ENCODE data around the gene CDH16. TPM values are rescaled to one million over a fixed set of nuclear protein-coding genes. Genes with fewer than 3 reads are reported as not detected.

Gene CDH16
- total and polyA plus RNA-seq, 2 experiments from 2014 or later = not detected

DNA sequence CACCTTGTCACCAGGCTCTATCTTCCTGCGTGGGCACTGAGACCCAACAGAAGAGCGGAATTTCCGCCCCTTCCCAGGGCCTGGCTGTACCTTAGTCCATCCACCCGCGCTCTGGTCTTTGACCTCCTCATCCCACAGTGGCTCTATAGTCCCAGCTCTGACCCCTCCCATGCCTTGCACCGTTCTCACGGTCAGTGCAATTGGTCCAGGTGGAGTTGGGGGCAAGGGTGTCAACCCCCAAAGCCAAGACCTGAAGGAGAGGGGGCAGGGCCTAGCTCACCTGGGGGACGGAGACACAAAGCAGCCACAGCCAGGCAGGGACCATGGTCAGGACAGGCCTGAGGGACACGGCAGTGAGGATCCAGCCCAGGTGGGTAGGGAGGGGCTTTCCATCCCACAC, 944 bp downstream of the CDH16 start:
- Mint-ChIP-seq H3K36me3 (ENCODE audit: low read depth) (no peaks in the 10 kb centered on the region), H3K27ac (no peak overlapping the region), H3K27me3 (ENCODE audit: insufficient read depth, low read depth, poor library complexity) (peaks cover 9% of the 10 kb centered on the region), H3K9me3 (no peaks in the 10 kb centered on the region; the same call in 2 of the 3 replicates), H3K4me1 (no peaks in the 10 kb centered on the region; the same call in 2 of the 3 replicates), H3K4me3 (no peak overlapping the region)
- Histone ChIP-seq H3K9me2 (ENCODE audit: insufficient read depth) (no peaks in the 10 kb centered on the region), H3K27ac (ENCODE audit: low read depth) (no peak overlapping the region), H3K4me2 (no peak overlapping the region), H3K27me3 (ENCODE audit: insufficient read depth) (no peaks in the 10 kb centered on the region), H4K20me1 (replicated peaks; ENCODE audit: insufficient read depth) (no peaks in the 10 kb centered on the region), H3K4me1 (ENCODE audit: insufficient read depth) (no peaks in the 10 kb centered on the region), H3K36me3 (ENCODE audit: insufficient read depth) (no peaks in the 10 kb centered on the region), H3K4me3 (no peak overlapping the region), H3K79me2 (replicated peaks; ENCODE audit: insufficient read depth) (no peaks in the 10 kb centered on the region), H2AFZ (no peak overlapping the region), H3F3A (replicated peaks; ENCODE audit: low read depth) (no peaks in the 10 kb centered on the region)
- DNase-seq (ENCODE audit: low spot score) = no peak
- TF ChIP-seq EZH2 (IDR thresholded peaks at IDR 0.05; ENCODE audit: low read depth, unreplicated experiment) = no peak
- TF ChIP-seq ZNF114 (CRISPR knock-in tag; IDR thresholded peaks at IDR 0.05) = no peak
- TF ChIP-seq, protein P1, sequence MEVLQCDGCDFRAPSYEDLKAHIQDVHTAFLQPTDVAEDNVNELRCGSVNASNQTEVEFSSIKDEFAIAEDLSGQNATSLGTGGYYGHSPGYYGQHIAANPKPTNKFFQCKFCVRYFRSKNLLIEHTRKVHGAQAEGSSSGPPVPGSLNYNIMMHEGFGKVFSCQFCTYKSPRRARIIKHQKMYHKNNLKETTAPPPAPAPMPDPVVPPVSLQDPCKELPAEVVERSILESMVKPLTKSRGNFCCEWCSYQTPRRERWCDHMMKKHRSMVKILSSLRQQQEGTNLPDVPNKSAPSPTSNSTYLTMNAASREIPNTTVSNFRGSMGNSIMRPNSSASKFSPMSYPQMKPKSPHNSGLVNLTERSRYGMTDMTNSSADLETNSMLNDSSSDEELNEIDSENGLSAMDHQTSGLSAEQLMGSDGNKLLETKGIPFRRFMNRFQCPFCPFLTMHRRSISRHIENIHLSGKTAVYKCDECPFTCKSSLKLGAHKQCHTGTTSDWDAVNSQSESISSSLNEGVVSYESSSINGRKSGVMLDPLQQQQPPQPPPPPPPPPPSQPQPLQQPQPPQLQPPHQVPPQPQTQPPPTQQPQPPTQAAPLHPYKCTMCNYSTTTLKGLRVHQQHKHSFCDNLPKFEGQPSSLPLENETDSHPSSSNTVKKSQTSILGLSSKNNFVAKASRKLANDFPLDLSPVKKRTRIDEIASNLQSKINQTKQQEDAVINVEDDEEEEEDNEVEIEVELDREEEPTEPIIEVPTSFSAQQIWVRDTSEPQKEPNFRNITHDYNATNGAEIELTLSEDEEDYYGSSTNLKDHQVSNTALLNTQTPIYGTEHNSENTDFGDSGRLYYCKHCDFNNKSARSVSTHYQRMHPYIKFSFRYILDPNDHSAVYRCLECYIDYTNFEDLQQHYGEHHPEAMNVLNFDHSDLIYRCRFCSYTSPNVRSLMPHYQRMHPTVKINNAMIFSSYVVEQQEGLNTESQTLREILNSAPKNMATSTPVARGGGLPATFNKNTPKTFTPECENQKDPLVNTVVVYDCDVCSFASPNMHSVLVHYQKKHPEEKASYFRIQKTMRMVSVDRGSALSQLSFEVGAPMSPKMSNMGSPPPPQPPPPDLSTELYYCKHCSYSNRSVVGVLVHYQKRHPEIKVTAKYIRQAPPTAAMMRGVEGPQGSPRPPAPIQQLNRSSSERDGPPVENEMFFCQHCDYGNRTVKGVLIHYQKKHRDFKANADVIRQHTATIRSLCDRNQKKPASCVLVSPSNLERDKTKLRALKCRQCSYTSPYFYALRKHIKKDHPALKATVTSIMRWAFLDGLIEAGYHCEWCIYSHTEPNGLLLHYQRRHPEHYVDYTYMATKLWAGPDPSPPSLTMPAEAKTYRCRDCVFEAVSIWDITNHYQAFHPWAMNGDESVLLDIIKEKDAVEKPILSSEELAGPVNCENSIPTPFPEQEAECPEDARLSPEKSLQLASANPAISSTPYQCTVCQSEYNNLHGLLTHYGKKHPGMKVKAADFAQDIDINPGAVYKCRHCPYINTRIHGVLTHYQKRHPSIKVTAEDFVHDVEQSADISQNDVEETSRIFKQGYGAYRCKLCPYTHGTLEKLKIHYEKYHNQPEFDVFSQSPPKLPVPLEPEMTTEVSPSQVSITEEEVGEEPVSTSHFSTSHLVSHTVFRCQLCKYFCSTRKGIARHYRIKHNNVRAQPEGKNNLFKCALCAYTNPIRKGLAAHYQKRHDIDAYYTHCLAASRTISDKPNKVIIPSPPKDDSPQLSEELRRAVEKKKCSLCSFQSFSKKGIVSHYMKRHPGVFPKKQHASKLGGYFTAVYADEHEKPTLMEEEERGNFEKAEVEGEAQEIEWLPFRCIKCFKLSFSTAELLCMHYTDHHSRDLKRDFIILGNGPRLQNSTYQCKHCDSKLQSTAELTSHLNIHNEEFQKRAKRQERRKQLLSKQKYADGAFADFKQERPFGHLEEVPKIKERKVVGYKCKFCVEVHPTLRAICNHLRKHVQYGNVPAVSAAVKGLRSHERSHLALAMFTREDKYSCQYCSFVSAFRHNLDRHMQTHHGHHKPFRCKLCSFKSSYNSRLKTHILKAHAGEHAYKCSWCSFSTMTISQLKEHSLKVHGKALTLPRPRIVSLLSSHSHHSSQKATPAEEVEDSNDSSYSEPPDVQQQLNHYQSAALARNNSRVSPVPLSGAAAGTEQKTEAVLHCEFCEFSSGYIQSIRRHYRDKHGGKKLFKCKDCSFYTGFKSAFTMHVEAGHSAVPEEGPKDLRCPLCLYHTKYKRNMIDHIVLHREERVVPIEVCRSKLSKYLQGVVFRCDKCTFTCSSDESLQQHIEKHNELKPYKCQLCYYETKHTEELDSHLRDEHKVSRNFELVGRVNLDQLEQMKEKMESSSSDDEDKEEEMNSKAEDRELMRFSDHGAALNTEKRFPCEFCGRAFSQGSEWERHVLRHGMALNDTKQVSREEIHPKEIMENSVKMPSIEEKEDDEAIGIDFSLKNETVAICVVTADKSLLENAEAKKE (CRISPR knock-in tag; IDR thresholded peaks at IDR 0.05) = no peak
- ATAC-seq = no peak

DNA sequence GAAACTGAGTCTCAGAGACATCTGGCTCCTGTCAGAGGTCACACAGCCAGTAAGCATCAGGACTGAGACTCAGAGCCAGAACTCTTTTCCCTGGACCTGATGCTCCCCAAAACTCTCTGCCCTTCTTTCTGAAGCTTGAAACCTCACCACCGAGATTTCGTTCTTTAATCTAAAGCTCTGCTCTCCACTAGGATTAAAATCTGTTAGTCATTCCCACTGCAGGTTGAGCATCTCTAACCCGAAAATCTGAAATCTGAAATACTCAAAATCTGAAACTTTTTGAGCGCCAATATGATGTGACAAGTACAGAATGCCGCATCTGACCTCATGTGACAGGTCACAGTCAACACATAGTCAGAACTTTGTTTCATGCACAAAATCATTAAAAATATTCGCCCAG, 2.2 kb downstream of the CDH16 start:
- Mint-ChIP-seq H3K36me3 (ENCODE audit: low read depth) (no peaks in the 10 kb centered on the region), H3K27ac (no peak overlapping the region), H3K27me3 (ENCODE audit: insufficient read depth, low read depth, poor library complexity) (peaks cover 9% of the 10 kb centered on the region), H3K9me3 (no peaks in the 10 kb centered on the region; the same call in 2 of the 3 replicates), H3K4me3 (no peak overlapping the region), H3K4me1 (no peaks in the 10 kb centered on the region; the same call in 2 of the 3 replicates)
- H2AFZ ChIP-seq = no peak overlapping the region
- no peaks in the 10 kb centered on the region for H3F3A ChIP-seq (replicated peaks; ENCODE audit: low read depth)
- H3K79me2 ChIP-seq (replicated peaks; ENCODE audit: insufficient read depth) = no peaks in the 10 kb centered on the region
- no peak overlapping the region for H3K4me2 ChIP-seq
- no peaks in the 10 kb centered on the region for H3K27me3 ChIP-seq (ENCODE audit: insufficient read depth)
- no peaks in the 10 kb centered on the region for H3K9me2 ChIP-seq (ENCODE audit: insufficient read depth)
- no peak overlapping the region for H3K27ac ChIP-seq (ENCODE audit: low read depth)
- no peaks in the 10 kb centered on the region for H3K4me1 ChIP-seq (ENCODE audit: insufficient read depth)
- no peak overlapping the region for H3K4me3 ChIP-seq
- DNase-seq (ENCODE audit: low spot score) = no peak
- no peaks in the 10 kb centered on the region for H4K20me1 ChIP-seq (replicated peaks; ENCODE audit: insufficient read depth)
- no peaks in the 10 kb centered on the region for H3K36me3 ChIP-seq (ENCODE audit: insufficient read depth)
- no peak for ATAC-seq
- TF ChIP-seq EZH2phosphoT487 (IDR thresholded peaks at IDR 0.05; ENCODE audit: unreplicated experiment) (no peak), STAT1 (IDR thresholded peaks at IDR 0.05; ENCODE audit: unreplicated experiment) (no peak)
- TF ChIP-seq, protein P2, sequence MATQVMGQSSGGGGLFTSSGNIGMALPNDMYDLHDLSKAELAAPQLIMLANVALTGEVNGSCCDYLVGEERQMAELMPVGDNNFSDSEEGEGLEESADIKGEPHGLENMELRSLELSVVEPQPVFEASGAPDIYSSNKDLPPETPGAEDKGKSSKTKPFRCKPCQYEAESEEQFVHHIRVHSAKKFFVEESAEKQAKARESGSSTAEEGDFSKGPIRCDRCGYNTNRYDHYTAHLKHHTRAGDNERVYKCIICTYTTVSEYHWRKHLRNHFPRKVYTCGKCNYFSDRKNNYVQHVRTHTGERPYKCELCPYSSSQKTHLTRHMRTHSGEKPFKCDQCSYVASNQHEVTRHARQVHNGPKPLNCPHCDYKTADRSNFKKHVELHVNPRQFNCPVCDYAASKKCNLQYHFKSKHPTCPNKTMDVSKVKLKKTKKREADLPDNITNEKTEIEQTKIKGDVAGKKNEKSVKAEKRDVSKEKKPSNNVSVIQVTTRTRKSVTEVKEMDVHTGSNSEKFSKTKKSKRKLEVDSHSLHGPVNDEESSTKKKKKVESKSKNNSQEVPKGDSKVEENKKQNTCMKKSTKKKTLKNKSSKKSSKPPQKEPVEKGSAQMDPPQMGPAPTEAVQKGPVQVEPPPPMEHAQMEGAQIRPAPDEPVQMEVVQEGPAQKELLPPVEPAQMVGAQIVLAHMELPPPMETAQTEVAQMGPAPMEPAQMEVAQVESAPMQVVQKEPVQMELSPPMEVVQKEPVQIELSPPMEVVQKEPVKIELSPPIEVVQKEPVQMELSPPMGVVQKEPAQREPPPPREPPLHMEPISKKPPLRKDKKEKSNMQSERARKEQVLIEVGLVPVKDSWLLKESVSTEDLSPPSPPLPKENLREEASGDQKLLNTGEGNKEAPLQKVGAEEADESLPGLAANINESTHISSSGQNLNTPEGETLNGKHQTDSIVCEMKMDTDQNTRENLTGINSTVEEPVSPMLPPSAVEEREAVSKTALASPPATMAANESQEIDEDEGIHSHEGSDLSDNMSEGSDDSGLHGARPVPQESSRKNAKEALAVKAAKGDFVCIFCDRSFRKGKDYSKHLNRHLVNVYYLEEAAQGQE (IDR thresholded peaks at IDR 0.05; ENCODE audit: unreplicated experiment) = no peak
- TF ChIP-seq, protein P3, sequence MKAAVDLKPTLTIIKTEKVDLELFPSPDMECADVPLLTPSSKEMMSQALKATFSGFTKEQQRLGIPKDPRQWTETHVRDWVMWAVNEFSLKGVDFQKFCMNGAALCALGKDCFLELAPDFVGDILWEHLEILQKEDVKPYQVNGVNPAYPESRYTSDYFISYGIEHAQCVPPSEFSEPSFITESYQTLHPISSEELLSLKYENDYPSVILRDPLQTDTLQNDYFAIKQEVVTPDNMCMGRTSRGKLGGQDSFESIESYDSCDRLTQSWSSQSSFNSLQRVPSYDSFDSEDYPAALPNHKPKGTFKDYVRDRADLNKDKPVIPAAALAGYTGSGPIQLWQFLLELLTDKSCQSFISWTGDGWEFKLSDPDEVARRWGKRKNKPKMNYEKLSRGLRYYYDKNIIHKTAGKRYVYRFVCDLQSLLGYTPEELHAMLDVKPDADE (IDR thresholded peaks at IDR 0.05) = no peak

All from GM23338 (cell line).